HG03064 (cell line): ENCODE data around the gene MRPL22.
"Not testable (repeated sequence)": the region's sequence is repeated elsewhere in the genome, so short reads cannot be mapped to it uniquely, and the experiment has no call there.

ENCODE experiments used
- ATAC-seq: cut with Tn5 transposase; IDR thresholded peaks from one replicate; pipeline ENCODE4 v1.9.1; 2021; ENCODE audit warnings: low read depth; ENCODE audit not compliant: unreplicated experiment

MRPL22 gene

GRCh38 chr5:154939387-154939786, 1.5 kb upstream of the MRPL22 start:
- ATAC-seq, result not testable (repeated sequence)

- ATAC-seq, result no peak
Measured at GRCh38 chr5:154940375-154940771, 500 bp upstream of the MRPL22 start.

GRCh38 chr5:154943527-154943926, 2.7 kb downstream of the MRPL22 start:
- ATAC-seq, result no peak

GRCh38 chr5:154944716-154945115, 3.8 kb downstream of the MRPL22 start:
- no peak for ATAC-seq

- ATAC-seq, result no peak
Measured at GRCh38 chr5:154945695-154946301, 4.9 kb downstream of the MRPL22 start.

- no peak for ATAC-seq
Measured at GRCh38 chr5:154947778-154948177, 6.9 kb downstream of the MRPL22 start.

GRCh38 chr5:154948313-154948712, 7.4 kb downstream of the MRPL22 start:
- no peak for ATAC-seq

- ATAC-seq, result no peak
Measured at GRCh38 chr5:154949781-154950180, 8.9 kb downstream of the MRPL22 start.

- ATAC-seq, result no peak
Measured at GRCh38 chr5:154956712-154957111, 15.8 kb downstream of the MRPL22 start.

- peak; percentile 99 for ATAC-seq
Measured at GRCh38 chr5:154962494-154962893, 21.6 kb downstream of the MRPL22 start.

- ATAC-seq, result no peak
Measured at GRCh38 chr5:154966081-154966841, 25.4 kb downstream of the MRPL22 start.

- ATAC-seq, result no peak
Measured at GRCh38 chr5:154966874-154967273, 26.0 kb downstream of the MRPL22 start.

- no peak for ATAC-seq
Measured at GRCh38 chr5:154967421-154968024, 26.6 kb downstream of the MRPL22 start.

- no peak for ATAC-seq
Measured at GRCh38 chr5:154968953-154969352, 28.1 kb downstream of the MRPL22 start.

GRCh38 chr5:154970759-154971158, 29.9 kb downstream of the MRPL22 start:
- ATAC-seq, result no peak

- ATAC-seq, result no peak
Measured at GRCh38 chr5:154971501-154971900, 30.6 kb downstream of the MRPL22 start.

- ATAC-seq, result no peak
Measured at GRCh38 chr5:154972476-154973080, 31.7 kb downstream of the MRPL22 start.

GRCh38 chr5:154976082-154976481, 35.2 kb downstream of the MRPL22 start:
- not testable (repeated sequence) for ATAC-seq

GRCh38 chr5:154977409-154977808, 36.5 kb downstream of the MRPL22 start:
- ATAC-seq, result no peak

GRCh38 chr5:154978294-154978693, 37.4 kb downstream of the MRPL22 start:
- ATAC-seq, result not testable (repeated sequence)

GRCh38 chr5:154984946-154985516, 44.2 kb downstream of the MRPL22 start:
- ATAC-seq, result no peak
